Endothelial cell of umbilical vein (primary cell): ENCODE data around the gene HLA-DMA.

Experiments used
- CTCF ChIP-seq, 2 donors: IDR thresholded peaks; 1 replicate in 1 of 2; 2 replicates in 1 of 2; pipeline ENCODE4 v1.5.1; 2011; ENCODE audit warnings: low read length in 2 of 2, mild to moderate bottlenecking in 2 of 2, moderate library complexity in 2 of 2, control low read depth in 1 of 2, inconsistent platforms in 1 of 2, low read depth in 1 of 2; ENCODE audit not compliant: insufficient read depth in 1 of 2; ENCODE audit errors: extremely low read depth in 1 of 2
- EZH2 ChIP-seq: IDR thresholded peaks from 2 replicates; pipeline ENCODE4 v1.6.1; 2012; ENCODE audit warnings: borderline replicate concordance, low read depth, mild to moderate bottlenecking, moderate library complexity, low read length, inconsistent platforms; ENCODE audit not compliant: severe bottlenecking
- POLR2A ChIP-seq: IDR thresholded peaks from 2 replicates; pipeline ENCODE4 v1.6.1; 2012; ENCODE audit warnings: low read depth, mild to moderate bottlenecking, control low read depth, low read length

GRCh38 chr6:32974541-32975308 lies 21.8 kb upstream of the HLA-DMA start:
- TF ChIP-seq CTCF (IDR thresholded peaks at IDR 0.05; ENCODE audit: extremely low read depth in 1 of 2, insufficient read depth in 1 of 2, low read depth in 1 of 2, low read length in 2 of 2) (no peak), POLR2A (no peak), EZH2 (no peak)
